MM.1S (cell line): Measurements from ENCODE around the gene DBNDD1.

ENCODE experiments used
- EZH2 ChIP-seq: fragments of 300-600 bp; sonication (generic); optimal IDR thresholded peaks from 2 replicates; pipeline ENCODE3; 2017; ENCODE audit warnings: low read depth, mild to moderate bottlenecking, antibody characterized with exemption, low read length, mixed read lengths
- EZH2phosphoT487 ChIP-seq: fragments of 300-600 bp; sonication (generic); IDR thresholded peaks from 2 replicates; pipeline ENCODE4 v1.6.1; 2018; ENCODE audit warnings: antibody characterized with exemption, low read length

DNA sequence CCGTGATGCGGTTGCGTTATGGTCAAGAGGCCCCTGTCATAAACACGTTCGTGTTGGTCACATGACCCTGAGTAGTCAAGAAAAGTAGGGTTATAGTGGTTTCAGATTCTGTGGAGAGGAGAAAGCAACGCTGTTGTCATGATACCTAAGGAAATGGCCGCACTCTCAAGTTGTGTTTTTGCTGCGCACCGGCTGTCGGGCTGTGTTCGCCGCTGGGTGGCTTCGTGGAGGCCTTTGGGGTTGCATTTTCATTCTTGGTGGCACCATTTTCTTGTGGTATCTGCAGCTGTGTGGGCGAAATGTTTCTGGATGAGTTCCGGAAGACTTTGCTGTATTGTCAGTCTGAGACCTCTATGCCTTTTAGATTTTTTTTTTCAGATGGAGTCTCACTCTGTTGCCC lies 35.7 kb downstream of the DBNDD1 start:
- TF ChIP-seq EZH2phosphoT487, result no peak
- no peak for TF ChIP-seq EZH2
